ENCODE results near the gene HHAT.

DNA sequence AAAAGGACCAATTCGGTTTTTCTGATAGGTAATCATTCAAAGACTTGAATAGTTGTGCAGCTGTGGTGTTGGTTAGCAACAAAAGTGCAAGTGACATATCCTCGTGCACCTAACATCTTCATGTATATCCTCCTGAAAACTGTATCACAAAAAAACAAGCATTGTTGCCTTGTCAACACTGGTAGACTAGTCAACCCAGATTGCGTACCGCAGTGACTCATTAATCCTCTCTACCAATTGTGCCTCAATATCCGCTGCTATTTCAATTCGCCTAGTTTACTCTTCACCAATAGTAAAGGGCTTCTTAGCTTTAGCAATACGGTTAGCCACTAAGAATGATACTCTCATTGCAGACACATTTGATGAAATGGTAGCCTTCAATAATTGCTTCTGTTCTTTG, 3.5 kb downstream of the HHAT start:
- TF ChIP-seq EZH2 (IDR thresholded peaks at IDR 0.05; ENCODE audit: insufficient read depth, low read length) = no peak
- TF ChIP-seq, protein P1, sequence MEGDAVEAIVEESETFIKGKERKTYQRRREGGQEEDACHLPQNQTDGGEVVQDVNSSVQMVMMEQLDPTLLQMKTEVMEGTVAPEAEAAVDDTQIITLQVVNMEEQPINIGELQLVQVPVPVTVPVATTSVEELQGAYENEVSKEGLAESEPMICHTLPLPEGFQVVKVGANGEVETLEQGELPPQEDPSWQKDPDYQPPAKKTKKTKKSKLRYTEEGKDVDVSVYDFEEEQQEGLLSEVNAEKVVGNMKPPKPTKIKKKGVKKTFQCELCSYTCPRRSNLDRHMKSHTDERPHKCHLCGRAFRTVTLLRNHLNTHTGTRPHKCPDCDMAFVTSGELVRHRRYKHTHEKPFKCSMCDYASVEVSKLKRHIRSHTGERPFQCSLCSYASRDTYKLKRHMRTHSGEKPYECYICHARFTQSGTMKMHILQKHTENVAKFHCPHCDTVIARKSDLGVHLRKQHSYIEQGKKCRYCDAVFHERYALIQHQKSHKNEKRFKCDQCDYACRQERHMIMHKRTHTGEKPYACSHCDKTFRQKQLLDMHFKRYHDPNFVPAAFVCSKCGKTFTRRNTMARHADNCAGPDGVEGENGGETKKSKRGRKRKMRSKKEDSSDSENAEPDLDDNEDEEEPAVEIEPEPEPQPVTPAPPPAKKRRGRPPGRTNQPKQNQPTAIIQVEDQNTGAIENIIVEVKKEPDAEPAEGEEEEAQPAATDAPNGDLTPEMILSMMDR (IDR thresholded peaks at IDR 0.05; ENCODE audit: insufficient read depth, low read depth, low read length) = no peak
